PC-9 (cell line): ENCODE data around the gene TOMM5. TPM values are rescaled to one million over a fixed set of nuclear protein-coding genes. Genes with fewer than 3 reads are reported as not detected.

ENCODE experiments used
- BruUV-seq: library from RNA; stranded (reverse); fragments of 400-500 nt; replicated peaks from 2 replicates; lab custom pipeline; 2021; lab: Mats Ljungman, UMichigan
- CTCF ChIA-PET: fragments of 300-600 bp; sonication (Branson Sonifier 250); formaldehyde crosslinking; loops from one replicate; lab custom pipeline; 2022; ENCODE audit warnings: antibody characterized with exemption; lab: Charles Lee
- POLR2A ChIA-PET: fragments of 300-600 bp; sonication (Branson Sonifier 250); formaldehyde crosslinking; loops from one replicate; lab custom pipeline; 2022; ENCODE audit warnings: antibody characterized with exemption; ENCODE audit not compliant: unreplicated experiment; lab: Charles Lee
- DNase-seq, 2 experiments: peaks; one replicate each; pipeline versions ENCODE4 v3.0.0 to v3.0.0-alpha.2; 2015 to 2022; ENCODE audit warnings: mixed read lengths in 1 of 2
- H2AFZ ChIP-seq: fragments of 200-600 bp; sonication (generic); 2 replicates; pipeline ENCODE4 v1.8.1; 2017; ENCODE audit warnings: antibody characterized with exemption
- H3F3A ChIP-seq: fragments of 200-600 bp; sonication (generic); 2 replicates; pipeline ENCODE4 v1.8.1; 2017; ENCODE audit warnings: antibody characterized with exemption, mild to moderate bottlenecking, low read depth; ENCODE audit not compliant: insufficient read depth
- H3K27ac ChIP-seq: fragments of 200-600 bp; sonication (generic); 2 replicates; pipeline ENCODE4 v1.6.1; 2016; ENCODE audit warnings: mixed run types
- H3K27me3 ChIP-seq: fragments of 200-600 bp; sonication (generic); 2 replicates; pipeline ENCODE4 v1.6.1; 2016; ENCODE audit warnings: low read depth, mixed run types; ENCODE audit not compliant: insufficient read depth
- H3K36me3 ChIP-seq: fragments of 200-600 bp; sonication (generic); 2 replicates; pipeline ENCODE4 v1.6.1; 2016; ENCODE audit warnings: low read depth, mixed run types
- H3K4me1 ChIP-seq: fragments of 200-600 bp; sonication (generic); replicated peaks from 2 replicates; pipeline ENCODE4 v1.6.1; 2016; ENCODE audit warnings: mixed run types; ENCODE audit not compliant: insufficient read depth
- H3K4me2 ChIP-seq: fragments of 200-600 bp; sonication (generic); 2 replicates; pipeline ENCODE4 v1.6.1; 2017; ENCODE audit warnings: mixed run types
- H3K4me3 ChIP-seq: fragments of 200-600 bp; sonication (generic); 2 replicates; pipeline ENCODE4 v1.6.1; 2016; ENCODE audit warnings: mixed run types
- H3K79me2 ChIP-seq: fragments of 200-600 bp; sonication (generic); 2 replicates; pipeline ENCODE4 v1.6.1; 2017; ENCODE audit warnings: low read depth, mixed run types
- H3K9me2 ChIP-seq: fragments of 200-600 bp; sonication (generic); 2 replicates; pipeline ENCODE4 v1.8.1; 2017; ENCODE audit warnings: mild to moderate bottlenecking; ENCODE audit not compliant: insufficient read depth
- H3K9me3 ChIP-seq: fragments of 200-600 bp; sonication (generic); 2 replicates; pipeline ENCODE4 v1.8.1; 2016; ENCODE audit warnings: low read depth; ENCODE audit not compliant: insufficient read depth
- H4K20me1 ChIP-seq: fragments of 200-600 bp; sonication (generic); 2 replicates; pipeline ENCODE4 v1.8.1; 2017; ENCODE audit not compliant: insufficient read depth
- EZH2 ChIP-seq: fragments of 200-600 bp; sonication (generic); IDR thresholded peaks from 2 replicates; pipeline ENCODE4 v1.8.0; 2017; ENCODE audit warnings: antibody characterized with exemption, low read depth
- intact Hi-C: fragments of 100-400 bp; cut with micrococcal nuclease; formaldehyde crosslinking; loops from one replicate; pipeline ENCODE4 v1.10.0; 2022; ENCODE audit not compliant: unreplicated experiment
- total RNA-seq: library from RNA; stranded (reverse); gene quantifications from 2 replicates; pipeline ENCODE4 v1.2.3, GENCODE V29; 2021
- TF ChIP-seq, protein P1 (sequence below): fragments of 200-600 bp; sonication (generic); conservative IDR thresholded peaks from 2 replicates; pipeline ENCODE4 v1.6.1; 2017; ENCODE audit warnings: mixed run types, antibody characterized with exemption, mild to moderate bottlenecking, moderate library complexity

TOMM5 gene
- total RNA-seq, 1 experiment from 2014 or later = 78.2 TPM

DNA sequence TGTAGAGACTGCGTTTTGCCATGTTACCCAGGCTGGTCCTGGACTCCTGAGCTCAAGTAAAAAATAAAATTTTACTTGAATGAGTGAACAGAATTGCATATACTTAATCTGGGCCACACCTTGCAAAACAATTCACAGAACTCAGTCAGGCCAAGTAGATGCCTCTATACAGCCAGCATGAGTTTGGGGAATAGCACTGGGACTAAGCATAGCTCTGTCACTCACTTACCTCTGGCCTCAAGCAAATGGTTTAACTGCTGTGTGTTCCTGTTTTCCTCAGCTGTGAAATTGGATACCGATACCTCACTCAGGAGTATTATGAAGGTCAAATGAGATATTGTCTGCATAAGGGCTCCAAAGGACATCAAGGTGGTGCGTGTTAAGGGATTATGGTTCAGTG is 47.4 kb upstream of the TOMM5 start:
- intact Hi-C loops = no loop called here
- Histone ChIP-seq H3K79me2 (no peaks in the 10 kb centered on the region), H3K27ac (no peak overlapping the region), H3K36me3 (no peaks in the 10 kb centered on the region), H4K20me1 (no peaks in the 10 kb centered on the region), H3K27me3 (peaks cover 12% of the 10 kb centered on the region), H2AFZ (no peak overlapping the region), H3K9me3 (no peaks in the 10 kb centered on the region), H3K9me2 (no peaks in the 10 kb centered on the region), H3K4me3 (no peak overlapping the region), H3K4me2 (no peak overlapping the region), H3F3A (no peaks in the 10 kb centered on the region), H3K4me1 (no peaks in the 10 kb centered on the region)
- TF ChIP-seq EZH2 = no peak
- TF ChIP-seq, protein P1, sequence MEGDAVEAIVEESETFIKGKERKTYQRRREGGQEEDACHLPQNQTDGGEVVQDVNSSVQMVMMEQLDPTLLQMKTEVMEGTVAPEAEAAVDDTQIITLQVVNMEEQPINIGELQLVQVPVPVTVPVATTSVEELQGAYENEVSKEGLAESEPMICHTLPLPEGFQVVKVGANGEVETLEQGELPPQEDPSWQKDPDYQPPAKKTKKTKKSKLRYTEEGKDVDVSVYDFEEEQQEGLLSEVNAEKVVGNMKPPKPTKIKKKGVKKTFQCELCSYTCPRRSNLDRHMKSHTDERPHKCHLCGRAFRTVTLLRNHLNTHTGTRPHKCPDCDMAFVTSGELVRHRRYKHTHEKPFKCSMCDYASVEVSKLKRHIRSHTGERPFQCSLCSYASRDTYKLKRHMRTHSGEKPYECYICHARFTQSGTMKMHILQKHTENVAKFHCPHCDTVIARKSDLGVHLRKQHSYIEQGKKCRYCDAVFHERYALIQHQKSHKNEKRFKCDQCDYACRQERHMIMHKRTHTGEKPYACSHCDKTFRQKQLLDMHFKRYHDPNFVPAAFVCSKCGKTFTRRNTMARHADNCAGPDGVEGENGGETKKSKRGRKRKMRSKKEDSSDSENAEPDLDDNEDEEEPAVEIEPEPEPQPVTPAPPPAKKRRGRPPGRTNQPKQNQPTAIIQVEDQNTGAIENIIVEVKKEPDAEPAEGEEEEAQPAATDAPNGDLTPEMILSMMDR = no peak
- ChIA-PET CTCF (no interaction called here), POLR2A (no interaction called here)
- DNase-seq = no peak
- BruUV-seq = no TSS peak

DNA sequence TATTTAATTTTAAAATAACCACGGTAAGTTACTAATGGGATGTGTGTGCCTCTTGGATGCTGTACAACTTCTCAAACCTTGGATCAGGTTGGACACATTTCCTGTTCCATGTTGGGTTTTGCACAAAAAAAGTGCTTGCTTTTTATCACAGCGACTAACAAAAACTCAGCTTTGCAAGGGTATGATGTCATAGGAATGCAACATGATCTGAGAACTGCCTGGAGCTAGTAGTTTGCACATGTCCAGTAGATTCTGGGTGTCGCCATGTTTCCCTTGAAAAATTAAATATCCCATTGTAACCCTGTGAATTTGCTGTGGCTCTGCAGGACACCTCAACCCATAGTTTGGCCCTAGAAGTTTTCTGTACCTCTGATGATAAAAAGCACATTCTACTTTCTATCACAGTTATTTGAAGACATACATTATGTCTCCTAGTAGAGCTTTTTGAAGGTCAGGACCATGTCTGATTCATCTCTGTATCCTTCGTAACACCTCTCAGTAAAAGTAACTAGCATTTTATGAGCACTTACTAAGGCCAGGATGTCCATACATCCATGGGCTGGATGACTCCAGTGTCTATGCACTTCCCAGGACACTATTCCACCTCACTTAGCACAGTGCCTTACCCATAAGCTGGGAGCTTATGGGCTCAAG is 46.8 kb upstream of the TOMM5 start:
- no peak overlapping the region for H3K4me2 ChIP-seq
- no TSS peak for BruUV-seq
- no peak overlapping the region for H2AFZ ChIP-seq
- no peaks in the 10 kb centered on the region for H3K36me3 ChIP-seq
- ChIA-PET CTCF (no interaction called here), POLR2A (no interaction called here)
- peaks cover 6% of the 10 kb centered on the region for H3K27me3 ChIP-seq
- TF ChIP-seq EZH2 = no peak
- TF ChIP-seq, protein P1 = no peak
- no peak for DNase-seq
- no peaks in the 10 kb centered on the region for H3K9me3 ChIP-seq
- no peaks in the 10 kb centered on the region for H3K79me2 ChIP-seq
- no peaks in the 10 kb centered on the region for H4K20me1 ChIP-seq
- H3K9me2 ChIP-seq = no peaks in the 10 kb centered on the region
- H3K27ac ChIP-seq = no peak overlapping the region
- no peak overlapping the region for H3K4me3 ChIP-seq
- H3F3A ChIP-seq = no peaks in the 10 kb centered on the region
- intact Hi-C loops = no loop called here
- no peaks in the 10 kb centered on the region for H3K4me1 ChIP-seq

DNA sequence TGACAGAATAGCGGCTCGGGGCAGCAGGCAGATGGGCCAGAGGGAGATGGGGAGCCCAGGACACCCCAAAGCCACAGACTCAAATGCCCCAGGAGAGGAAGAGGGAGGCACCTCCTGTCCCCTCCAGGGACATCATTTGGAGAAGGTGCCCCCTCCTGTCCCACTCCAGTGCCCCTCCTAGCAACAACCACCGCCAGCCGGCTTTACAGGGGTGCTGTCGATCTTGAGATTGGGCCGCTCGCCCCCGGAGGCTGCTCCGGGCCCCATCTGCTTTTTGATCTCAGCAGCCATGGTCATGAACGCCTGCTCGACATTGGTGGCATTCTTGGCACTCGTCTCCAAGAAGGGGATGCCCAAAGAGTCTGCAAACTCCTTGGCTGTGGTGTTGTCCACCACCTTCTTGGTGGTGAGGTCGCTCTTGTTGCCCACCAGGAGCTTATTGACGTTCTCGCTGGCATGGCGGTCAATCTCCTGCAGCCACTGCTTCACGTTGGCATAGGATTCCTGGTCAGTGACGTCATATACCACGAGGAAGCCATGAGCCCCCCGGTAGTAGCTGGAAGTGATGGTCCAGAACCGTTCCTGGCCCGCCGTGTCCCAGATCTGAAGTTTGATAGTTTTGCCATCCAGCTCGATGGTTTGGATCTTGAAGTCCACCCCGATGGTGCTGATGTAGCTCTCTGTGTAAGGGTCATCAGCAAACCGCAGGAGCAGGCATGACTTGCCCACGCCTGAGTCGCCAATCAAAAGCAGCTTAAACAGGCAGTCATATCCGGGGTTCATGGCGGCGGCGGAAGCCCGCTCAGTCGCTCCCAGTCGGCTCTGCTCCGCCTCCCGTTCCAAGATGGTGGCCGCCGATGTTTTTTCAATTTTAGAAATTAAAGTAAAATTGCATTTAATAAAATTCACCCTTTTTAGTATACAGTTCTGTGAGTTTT is 44.4 kb upstream of the TOMM5 start:
- no peak for TF ChIP-seq EZH2
- TF ChIP-seq, protein P1 = no peak
- Histone ChIP-seq H4K20me1 (no peaks in the 10 kb centered on the region), H3K9me2 (no peaks in the 10 kb centered on the region), H2AFZ (no peak overlapping the region), H3K4me1 (no peaks in the 10 kb centered on the region), H3K9me3 (no peaks in the 10 kb centered on the region), H3K4me2 (no peak overlapping the region), H3K4me3 (no peak overlapping the region), H3F3A (no peaks in the 10 kb centered on the region), H3K79me2 (no peaks in the 10 kb centered on the region), H3K36me3 (no peaks in the 10 kb centered on the region), H3K27me3 (no peaks in the 10 kb centered on the region; the same call in none of the 2 replicates), H3K27ac (no peak overlapping the region)
- ChIA-PET POLR2A (interaction anchor here (0.6 kb wide), 1 partner anchor 392 kb away, joined by 5 read pairs; no protein-coding TSS in a partner anchor), CTCF (no interaction called here)
- no peak for DNase-seq
- no TSS peak for BruUV-seq
- intact Hi-C loops = no loop called here
